ENCODE results near the gene CCNG2.

The CCNG2 gene

GRCh38 chr4:77148078-77148477 lies 8.9 kb upstream of the CCNG2 start:
- DNase-seq, result no peak

- no peak for DNase-seq
Measured at GRCh38 chr4:77149789-77150188, 7.2 kb upstream of the CCNG2 start.

GRCh38 chr4:77151241-77151640 lies 5.8 kb upstream of the CCNG2 start:
- DNase-seq, result no peak

- DNase-seq, result no peak
Measured at GRCh38 chr4:77152421-77152820, 4.6 kb upstream of the CCNG2 start.

- DNase-seq, result no peak
Measured at GRCh38 chr4:77153006-77153405, 4.0 kb upstream of the CCNG2 start.

- DNase-seq, result no peak
Measured at GRCh38 chr4:77154065-77154464, 2.9 kb upstream of the CCNG2 start.

- DNase-seq, result no peak
Measured at GRCh38 chr4:77154761-77155499, 2.1 kb upstream of the CCNG2 start.

- DNase-seq, result no peak
Measured at GRCh38 chr4:77155631-77156452, 1.2 kb upstream of the CCNG2 start.

GRCh38 chr4:77156533-77156911 lies 485 bp upstream of the CCNG2 start:
- DNase-seq, result peak; percentile 96

GRCh38 chr4:77157859-77158486 lies 966 bp downstream of the CCNG2 start:
- DNase-seq, result peak; percentile 23

GRCh38 chr4:77158487-77158861 lies 1.5 kb downstream of the CCNG2 start:
- DNase-seq, result no peak

- DNase-seq, result no peak
Measured at GRCh38 chr4:77159806-77160205, 2.8 kb downstream of the CCNG2 start.

- DNase-seq, result no peak
Measured at GRCh38 chr4:77163641-77164040, 6.6 kb downstream of the CCNG2 start.

GRCh38 chr4:77167173-77167572 lies 10.2 kb downstream of the CCNG2 start:
- no peak for DNase-seq

- DNase-seq, result no peak
Measured at GRCh38 chr4:77167866-77168265, 10.9 kb downstream of the CCNG2 start.

- peak; percentile 82 for DNase-seq
Measured at GRCh38 chr4:77169481-77169880, 12.5 kb downstream of the CCNG2 start.

GRCh38 chr4:77170926-77171325 lies 13.9 kb downstream of the CCNG2 start:
- no peak for DNase-seq

GRCh38 chr4:77172336-77172735 lies 15.3 kb downstream of the CCNG2 start:
- no peak for DNase-seq

GRCh38 chr4:77174426-77174825 lies 17.4 kb downstream of the CCNG2 start:
- no peak for DNase-seq

GRCh38 chr4:77175201-77175611 lies 18.2 kb downstream of the CCNG2 start:
- DNase-seq, result no peak

- no peak for DNase-seq
Measured at GRCh38 chr4:77176640-77177039, 19.6 kb downstream of the CCNG2 start.

- peak; percentile 72 for DNase-seq
Measured at GRCh38 chr4:77177199-77177598, 20.2 kb downstream of the CCNG2 start.

- DNase-seq, result peak; percentile 26
Measured at GRCh38 chr4:77178560-77178959, 21.6 kb downstream of the CCNG2 start.

GRCh38 chr4:77179519-77179918 lies 22.5 kb downstream of the CCNG2 start:
- no peak for DNase-seq
